K562 (cell line): ENCODE results near the gene AKNA. TPM values are rescaled to one million over a fixed set of nuclear protein-coding genes. Genes with fewer than 3 reads are reported as not detected.

ENCODE experiments used
- ATAC-seq: fragments of 200-7000 bp; cut with Tn5 transposase; 3 replicates; pipeline ENCODE4 v1.9.1; 2020; ENCODE audit warnings: moderate library complexity
- BruUV-seq: library from RNA; stranded (reverse); fragments of 400-500 nt; replicated peaks from 2 replicates; lab custom pipeline; 2021; lab: Mats Ljungman, UMichigan
- CTCF ChIA-PET: fragments of 300-600 bp; formaldehyde crosslinking; extraction: SDS; loops from one replicate; lab custom pipeline; 2021; ENCODE audit warnings: low intra/inter-chr PET ratio; lab: Yijun Ruan, JAX
- POLR2A ChIA-PET: fragments of 300-600, 350-650 bp; sonication (Branson Sonifier 250); formaldehyde crosslinking; extraction: SDS; loops from one replicate; lab custom pipeline; 2021; ENCODE audit warnings: antibody characterized with exemption, inconsistent platforms; lab: Yijun Ruan, JAX
- DNase-seq, 4 experiments: peaks; one replicate each; pipeline versions ENCODE4 v3.0.0 to v3.0.0-alpha.2; 2011 to 2018; ENCODE audit warnings: low spot score in 3 of 4, mixed read lengths in 3 of 4; ENCODE audit errors: extremely low read depth in 1 of 4
- FAIRE-seq: peaks from 2 replicates; lab custom pipeline; 2011; peaks lifted over from hg19 to GRCh38; lab: Jason Lieb, UNC
- H2AFZ ChIP-seq: 2 replicates; pipeline ENCODE4 v1.6.0; 2011; ENCODE audit warnings: low read depth, low read length, control low read depth, inconsistent platforms
- H3K27ac ChIP-seq: fragments of 200-600 bp; 3 replicates; pipeline ENCODE4 v1.8.0; 2011; ENCODE audit warnings: low read depth, mild to moderate bottlenecking, control low read depth, inconsistent platforms, low read length, moderate library complexity, mixed read lengths; ENCODE audit errors: extremely low read depth
- H3K27me3 ChIP-seq, 2 experiments: fragments of 300-600 bp in 1 of 2; 2 replicates in 1 of 2; 3 replicates in 1 of 2; pipeline versions ENCODE4 v1.6.0 to v1.8.0; 2011; ENCODE audit warnings: inconsistent platforms in 2 of 2, low read length in 2 of 2, mild to moderate bottlenecking in 1 of 2, mixed read lengths in 1 of 2, moderate library complexity in 1 of 2; ENCODE audit not compliant: control insufficient read depth in 2 of 2, insufficient read depth in 2 of 2
- H3K36me3 ChIP-seq: fragments of 300-600 bp; 3 replicates; pipeline ENCODE4 v1.8.0; 2011; ENCODE audit warnings: mild to moderate bottlenecking, low read length, inconsistent platforms; ENCODE audit not compliant: control insufficient read depth, insufficient read depth
- H3K4me1 ChIP-seq, 2 experiments: fragments of 200-600 bp in 1 of 2; replicated peaks in 1 of 2; 2 replicates in 1 of 2; 3 replicates in 1 of 2; pipeline versions ENCODE4 v1.5.1 to v1.8.0; 2011; ENCODE audit warnings: inconsistent platforms in 2 of 2, low read length in 2 of 2, mild to moderate bottlenecking in 1 of 2, mixed read lengths in 1 of 2, moderate library complexity in 1 of 2; ENCODE audit not compliant: control insufficient read depth in 2 of 2, insufficient read depth in 2 of 2
- H3K4me2 ChIP-seq: 2 replicates; pipeline ENCODE4 v1.6.1; 2011; ENCODE audit warnings: low read length, control low read depth, inconsistent platforms, mixed read lengths; ENCODE audit not compliant: insufficient read depth
- H3K4me3 ChIP-seq: fragments of 200-600 bp; sonication (generic), shearing (Covaris generic); 2 replicates; pipeline ENCODE4 v1.5.1; 2016; ENCODE audit warnings: control low read depth, inconsistent platforms
- H3K79me2 ChIP-seq: fragments of 200-600 bp; 3 replicates; pipeline ENCODE4 v1.8.0; 2011; ENCODE audit warnings: low read length, inconsistent platforms; ENCODE audit not compliant: control insufficient read depth, insufficient read depth
- H3K9ac ChIP-seq, 2 experiments: 2 replicates each; pipeline versions ENCODE4 v1.6.0 to v1.6.1; 2011; ENCODE audit warnings: low read depth in 2 of 2, low read length in 2 of 2, control low read depth in 1 of 2, inconsistent platforms in 1 of 2, mild to moderate bottlenecking in 1 of 2, mixed read lengths in 1 of 2; ENCODE audit not compliant: insufficient read depth in 1 of 2
- H3K9me1 ChIP-seq: one replicate; pipeline ENCODE4 v1.6.0; 2011; ENCODE audit warnings: inconsistent platforms, mild to moderate bottlenecking, low read length, moderate library complexity; ENCODE audit not compliant: control insufficient read depth, insufficient read depth
- H3K9me3 ChIP-seq: replicated peaks from 2 replicates; pipeline ENCODE4 v1.5.1; 2011; ENCODE audit warnings: low read depth, low read length, inconsistent platforms; ENCODE audit not compliant: control insufficient read depth, insufficient read depth
- H4K20me1 ChIP-seq: replicated peaks from 2 replicates; pipeline ENCODE4 v1.6.1; 2011; ENCODE audit warnings: low read length, inconsistent platforms, mixed read lengths; ENCODE audit not compliant: control insufficient read depth, insufficient read depth
- FOSL1 ChIP-seq: fragments of 200-800 bp; sonication (Bioruptor generic); conservative IDR thresholded peaks from 2 replicates; pipeline ENCODE4 v1.6.1; 2016; ENCODE audit warnings: missing genetic modification characterization, missing compliant biosample characterization
- MAFG ChIP-seq: fragments of 450-650 bp; conservative IDR thresholded peaks from 2 replicates; pipeline ENCODE4 v1.6.1; 2016; ENCODE audit warnings: missing genetic modification characterization, missing compliant biosample characterization
- PHF21A ChIP-seq: fragments of 450-650 bp; IDR thresholded peaks from 2 replicates; pipeline ENCODE4 v1.6.1; 2017; ENCODE audit warnings: low read depth, borderline replicate concordance
- PPARD ChIP-seq: fragments of 250-450 bp; sonication (Bioruptor Pico); IDR thresholded peaks from 2 replicates; pipeline ENCODE4 v1.8.0; 2022; ENCODE audit warnings: inconsistent platforms, mild to moderate bottlenecking, moderate library complexity
- PYGO2 ChIP-seq: fragments of 450-650 bp; IDR thresholded peaks from 2 replicates; pipeline ENCODE4 v1.6.1; 2016; ENCODE audit warnings: mild to moderate bottlenecking, missing genetic modification characterization, moderate library complexity, missing compliant biosample characterization
- RBM34 ChIP-seq: fragments of 200-400 bp; formaldehyde crosslinking; IDR thresholded peaks from 2 replicates; pipeline ENCODE4 v1.6.1; 2018; ENCODE audit warnings: low read length, borderline replicate concordance; ENCODE audit not compliant: insufficient read depth
- SAP30 ChIP-seq: fragments of 200-600 bp; sonication (generic); IDR thresholded peaks from 2 replicates; pipeline ENCODE4 v1.6.1; 2012; ENCODE audit warnings: borderline replicate concordance, low read depth, mild to moderate bottlenecking, moderate library complexity, low read length, control low read depth, inconsistent platforms; ENCODE audit not compliant: insufficient read depth, poor library complexity, severe bottlenecking
- TGIF2 ChIP-seq: sonication (generic); formaldehyde crosslinking; IDR thresholded peaks from 2 replicates; pipeline ENCODE4 v1.8.1; 2022; ENCODE audit warnings: mild to moderate bottlenecking, missing genetic modification reagents, moderate library complexity
- ZNF140 ChIP-seq: fragments of 250-450 bp; sonication (Bioruptor Pico); IDR thresholded peaks from 2 replicates; pipeline ENCODE4 v1.8.0; 2021; ENCODE audit warnings: moderate library complexity, mild to moderate bottlenecking, inconsistent platforms
- WGBS: fragments of 100-300 bp; shearing (Covaris generic); methylation state at CpG from one replicate; pipeline ENCODE4 v1.1.6; 2016; ENCODE audit warnings: low coverage, mixed read lengths; ENCODE audit not compliant: insufficient coverage; ENCODE audit errors: missing lambda C conversion rate; 5-methylcytosine and 5-hydroxymethylcytosine counted together
- in situ Hi-C: fragments of 300-500 bp; cut with MboI; formaldehyde crosslinking; loops from 4 replicates; pipeline ENCODE4 v1.15.0; 2018; ENCODE audit warnings: inconsistent platforms, mixed read lengths
- intact Hi-C: fragments of 100-400 bp; cut with micrococcal nuclease; formaldehyde crosslinking; loops from 2 replicates; pipeline ENCODE4 v1.14.2; 2022
- polyA plus RNA-seq, 8 experiments: library from polyadenylated mRNA; depleted of rRNA in 4 of 8; stranded (reverse) in 5 of 8; unstranded in 3 of 8; fragments of >200 nt; fragmentation: Nextera tagmentation in 2 of 8; fragmentation: Illumina TruSeq in 1 of 8; extraction: Ambion mirVana in 2 of 8; extraction: Trizol in 1 of 8; gene quantifications; 2 replicates each; pipeline versions ENCODE4 v1.2.1 to v1.2.3, GENCODE V29; 2011 to 2014; ENCODE audit warnings: inconsistent platforms in 1 of 8, missing spikeins in 1 of 8
- total RNA-seq, 7 experiments: library from RNA; depleted of rRNA in 6 of 7; stranded (reverse); fragments of >200 nt in 6 of 7; fragmentation: Illumina TruSeq in 2 of 7; extraction: Trizol in 2 of 7; gene quantifications; 2 replicates each; pipeline versions ENCODE4 v1.2.1 to v1.2.3, GENCODE V29; 2011 to 2021; ENCODE audit warnings: low replicate concordance in 1 of 7
- TF ChIP-seq, protein P1 (sequence below): sonication (generic); formaldehyde crosslinking; IDR thresholded peaks from 2 replicates; pipeline ENCODE4 v1.8.0; 2023; ENCODE audit warnings: mild to moderate bottlenecking, missing genetic modification reagents
- TF ChIP-seq, protein P2 (sequence below): fragments of 450-650 bp; IDR thresholded peaks from 2 replicates; pipeline ENCODE4 v1.6.1; 2016; ENCODE audit warnings: borderline replicate concordance
- TF ChIP-seq, protein P3 (sequence below): fragments of 250-450 bp; sonication (Bioruptor Pico); IDR thresholded peaks from 2 replicates; pipeline ENCODE4 v1.9.0; 2021; ENCODE audit warnings: mild to moderate bottlenecking
- TF ChIP-seq, protein P4 (sequence below): sonication (generic); formaldehyde crosslinking; IDR thresholded peaks from 2 replicates; pipeline ENCODE4 v1.8.0; 2022; ENCODE audit warnings: missing genetic modification reagents, mild to moderate bottlenecking, moderate library complexity, borderline replicate concordance

The AKNA gene
- total and polyA plus RNA-seq, 9 of the 15 experiments (the other 6 are each of a cell fraction or from before 2014, with no cell fraction given), result 0.29 to 20.5 (median 3.9) TPM

DNA sequence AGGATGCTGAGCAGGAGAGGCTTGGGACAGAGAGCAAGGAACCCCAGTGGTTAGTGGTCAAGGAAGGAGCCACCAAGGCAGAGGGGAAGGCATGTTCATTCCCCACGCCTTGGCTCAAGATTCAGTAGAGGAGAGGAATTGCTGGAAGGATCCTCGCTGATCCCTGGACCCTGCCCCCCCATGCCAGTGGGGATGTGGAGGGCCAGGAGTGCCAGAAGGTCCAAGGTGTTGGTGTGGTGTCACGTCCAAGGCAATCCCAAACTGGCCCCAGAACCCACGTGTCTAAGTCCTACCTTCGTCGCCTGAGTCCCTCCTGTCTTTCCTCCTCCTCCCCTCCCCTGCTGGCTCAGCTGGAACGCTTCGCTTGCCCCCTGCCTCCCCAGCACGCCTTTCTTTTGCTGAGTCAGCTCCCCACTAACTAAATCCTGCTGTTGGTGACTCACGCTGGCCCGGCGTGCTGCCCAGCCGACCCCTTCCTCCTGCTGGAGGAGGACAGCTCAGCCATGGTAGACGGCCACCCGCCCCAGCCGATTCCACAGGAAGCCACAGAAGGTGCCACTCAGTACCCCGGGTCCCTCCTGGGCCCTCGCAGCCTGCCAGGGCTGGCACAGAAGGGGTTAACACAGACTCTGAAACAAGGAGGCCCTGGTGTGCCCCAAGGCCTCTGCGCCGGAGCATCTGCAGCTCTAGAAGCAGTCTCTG, 102.5 kb downstream of the AKNA start:
- under 1% methylated on average over 20 of the region's 20 CpGs for WGBS
- no peak for TF ChIP-seq SAP30
- peak; percentile 90 for TF ChIP-seq MAFG (tag)
- TF ChIP-seq ZNF140, result no peak
- TF ChIP-seq PHF21A, result no peak
- peak; percentile 58; the same call in 1 of the 2 replicates for TF ChIP-seq FOSL1
- TF ChIP-seq, protein P1, sequence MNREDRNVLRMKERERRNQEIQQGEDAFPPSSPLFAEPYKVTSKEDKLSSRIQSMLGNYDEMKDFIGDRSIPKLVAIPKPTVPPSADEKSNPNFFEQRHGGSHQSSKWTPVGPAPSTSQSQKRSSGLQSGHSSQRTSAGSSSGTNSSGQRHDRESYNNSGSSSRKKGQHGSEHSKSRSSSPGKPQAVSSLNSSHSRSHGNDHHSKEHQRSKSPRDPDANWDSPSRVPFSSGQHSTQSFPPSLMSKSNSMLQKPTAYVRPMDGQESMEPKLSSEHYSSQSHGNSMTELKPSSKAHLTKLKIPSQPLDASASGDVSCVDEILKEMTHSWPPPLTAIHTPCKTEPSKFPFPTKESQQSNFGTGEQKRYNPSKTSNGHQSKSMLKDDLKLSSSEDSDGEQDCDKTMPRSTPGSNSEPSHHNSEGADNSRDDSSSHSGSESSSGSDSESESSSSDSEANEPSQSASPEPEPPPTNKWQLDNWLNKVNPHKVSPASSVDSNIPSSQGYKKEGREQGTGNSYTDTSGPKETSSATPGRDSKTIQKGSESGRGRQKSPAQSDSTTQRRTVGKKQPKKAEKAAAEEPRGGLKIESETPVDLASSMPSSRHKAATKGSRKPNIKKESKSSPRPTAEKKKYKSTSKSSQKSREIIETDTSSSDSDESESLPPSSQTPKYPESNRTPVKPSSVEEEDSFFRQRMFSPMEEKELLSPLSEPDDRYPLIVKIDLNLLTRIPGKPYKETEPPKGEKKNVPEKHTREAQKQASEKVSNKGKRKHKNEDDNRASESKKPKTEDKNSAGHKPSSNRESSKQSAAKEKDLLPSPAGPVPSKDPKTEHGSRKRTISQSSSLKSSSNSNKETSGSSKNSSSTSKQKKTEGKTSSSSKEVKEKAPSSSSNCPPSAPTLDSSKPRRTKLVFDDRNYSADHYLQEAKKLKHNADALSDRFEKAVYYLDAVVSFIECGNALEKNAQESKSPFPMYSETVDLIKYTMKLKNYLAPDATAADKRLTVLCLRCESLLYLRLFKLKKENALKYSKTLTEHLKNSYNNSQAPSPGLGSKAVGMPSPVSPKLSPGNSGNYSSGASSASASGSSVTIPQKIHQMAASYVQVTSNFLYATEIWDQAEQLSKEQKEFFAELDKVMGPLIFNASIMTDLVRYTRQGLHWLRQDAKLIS, result no peak
- TF ChIP-seq, protein P2, sequence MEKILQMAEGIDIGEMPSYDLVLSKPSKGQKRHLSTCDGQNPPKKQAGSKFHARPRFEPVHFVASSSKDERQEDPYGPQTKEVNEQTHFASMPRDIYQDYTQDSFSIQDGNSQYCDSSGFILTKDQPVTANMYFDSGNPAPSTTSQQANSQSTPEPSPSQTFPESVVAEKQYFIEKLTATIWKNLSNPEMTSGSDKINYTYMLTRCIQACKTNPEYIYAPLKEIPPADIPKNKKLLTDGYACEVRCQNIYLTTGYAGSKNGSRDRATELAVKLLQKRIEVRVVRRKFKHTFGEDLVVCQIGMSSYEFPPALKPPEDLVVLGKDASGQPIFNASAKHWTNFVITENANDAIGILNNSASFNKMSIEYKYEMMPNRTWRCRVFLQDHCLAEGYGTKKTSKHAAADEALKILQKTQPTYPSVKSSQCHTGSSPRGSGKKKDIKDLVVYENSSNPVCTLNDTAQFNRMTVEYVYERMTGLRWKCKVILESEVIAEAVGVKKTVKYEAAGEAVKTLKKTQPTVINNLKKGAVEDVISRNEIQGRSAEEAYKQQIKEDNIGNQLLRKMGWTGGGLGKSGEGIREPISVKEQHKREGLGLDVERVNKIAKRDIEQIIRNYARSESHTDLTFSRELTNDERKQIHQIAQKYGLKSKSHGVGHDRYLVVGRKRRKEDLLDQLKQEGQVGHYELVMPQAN, result no peak
- TF ChIP-seq, protein P3, sequence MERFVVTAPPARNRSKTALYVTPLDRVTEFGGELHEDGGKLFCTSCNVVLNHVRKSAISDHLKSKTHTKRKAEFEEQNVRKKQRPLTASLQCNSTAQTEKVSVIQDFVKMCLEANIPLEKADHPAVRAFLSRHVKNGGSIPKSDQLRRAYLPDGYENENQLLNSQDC, result no peak
- no peak for TF ChIP-seq RBM34
- no peak for TF ChIP-seq TGIF2
- TF ChIP-seq, protein P4, sequence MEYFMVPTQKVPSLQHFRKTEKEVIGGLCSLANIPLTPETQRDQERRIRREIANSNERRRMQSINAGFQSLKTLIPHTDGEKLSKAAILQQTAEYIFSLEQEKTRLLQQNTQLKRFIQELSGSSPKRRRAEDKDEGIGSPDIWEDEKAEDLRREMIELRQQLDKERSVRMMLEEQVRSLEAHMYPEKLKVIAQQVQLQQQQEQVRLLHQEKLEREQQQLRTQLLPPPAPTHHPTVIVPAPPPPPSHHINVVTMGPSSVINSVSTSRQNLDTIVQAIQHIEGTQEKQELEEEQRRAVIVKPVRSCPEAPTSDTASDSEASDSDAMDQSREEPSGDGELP (CRISPR knock-in tag), result 0 out of 2 replicates have a peak, but pooled peaks have one; percentile 29
- no peak for TF ChIP-seq PPARD (CRISPR knock-in tag)
- TF ChIP-seq PYGO2 (tag), result no peak

More for the DNA sequence above, 102.5 kb downstream of the AKNA start:
- no peak overlapping the region for H3K4me2 ChIP-seq
- in situ Hi-C loops, result loop anchor here (10.0 kb wide), 3 partner anchors 131 to 601 kb away; partner anchors contain the start of gene COL27A1
- no TSS peak for BruUV-seq
- H3K9me3 ChIP-seq, result no peaks in the 10 kb centered on the region
- H3K27ac ChIP-seq, result no peak overlapping the region
- no peak overlapping the region for H3K4me3 ChIP-seq
- DNase-seq, result peak in 3 of 4 experiments; percentile 23 to 31 (median 25)
- H3K4me1 ChIP-seq, result peaks cover 0 to 4% of the 10 kb centered on the region in 2 experiments; a peak in 2 of 5 replicates
- ChIA-PET CTCF (no interaction called here), POLR2A (no interaction called here)
- H4K20me1 ChIP-seq, result peaks cover 14% of the 10 kb centered on the region; the same call in 1 of the 2 replicates
- H3K27me3 ChIP-seq, result peaks cover 13 to 65% of the 10 kb centered on the region in 2 experiments
- no peaks in the 10 kb centered on the region for H3K79me2 ChIP-seq
- FAIRE-seq, result no peak
- ATAC-seq, result peak; percentile 25; the same call in 2 of the 3 replicates
- no peaks in the 10 kb centered on the region for H3K36me3 ChIP-seq
- intact Hi-C loops, result no loop called here
- H2AFZ ChIP-seq, result no peak overlapping the region
- H3K9me1 ChIP-seq, result no peaks in the 10 kb centered on the region
- no peak overlapping the region for H3K9ac ChIP-seq
